Measurements from ENCODE around the gene DISP2.

DISP2 gene

GRCh38 chr15:40398413-40398873 lies 40.4 kb downstream of the DISP2 start:
- DNase-seq = no peak

GRCh38 chr15:40399370-40399769 lies 41.4 kb downstream of the DISP2 start:
- no peak for DNase-seq

DNA sequence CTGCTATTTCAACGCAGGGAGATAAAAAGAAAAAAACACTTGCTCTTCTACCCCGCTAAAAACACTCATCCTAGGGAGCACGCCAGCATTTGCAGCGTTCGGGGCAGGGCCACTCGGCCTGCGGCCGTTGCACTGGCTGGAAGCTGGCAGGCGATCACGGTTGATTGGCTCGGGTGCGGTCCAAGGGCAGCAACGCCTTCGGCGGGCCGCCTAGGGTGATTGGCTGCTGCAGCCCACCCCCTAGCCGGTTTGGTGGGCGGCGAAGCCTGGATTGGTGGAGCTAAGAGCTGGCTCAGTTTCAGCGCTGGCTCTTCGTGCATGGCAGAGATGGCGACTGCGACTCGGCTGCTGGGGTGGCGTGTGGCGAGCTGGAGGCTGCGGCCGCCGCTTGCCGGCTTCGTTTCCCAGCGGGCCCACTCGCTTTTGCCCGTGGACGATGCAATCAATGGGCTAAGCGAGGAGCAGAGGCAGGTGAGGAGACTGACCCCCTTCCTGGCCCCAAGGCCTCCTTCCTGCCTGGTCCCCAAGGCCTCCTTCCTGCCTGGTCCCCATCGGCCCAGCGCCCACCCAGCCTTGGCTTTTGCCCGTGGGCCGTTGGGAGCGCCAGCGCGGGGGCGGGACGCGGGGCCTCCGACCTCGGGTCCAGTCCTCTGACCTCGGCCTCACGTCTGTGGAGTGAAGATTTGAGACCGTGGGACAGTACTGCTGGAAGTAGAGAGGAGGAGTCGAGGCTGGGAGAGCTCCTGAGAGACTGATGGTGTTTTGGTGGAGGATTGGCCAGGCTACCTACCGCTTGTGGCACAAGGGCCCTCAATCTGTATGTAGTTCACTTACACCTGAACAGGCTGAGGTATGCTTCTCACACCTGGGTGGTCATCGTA lies 47.7 kb downstream of the DISP2 start, which contains the start of gene IVD:
IVD (plus strand) TSS at position 295 of the 881 bp plus-strand sequence; CDS start at position 328, 33 bp downstream.
- DNase-seq = peak; percentile 91

DNA sequence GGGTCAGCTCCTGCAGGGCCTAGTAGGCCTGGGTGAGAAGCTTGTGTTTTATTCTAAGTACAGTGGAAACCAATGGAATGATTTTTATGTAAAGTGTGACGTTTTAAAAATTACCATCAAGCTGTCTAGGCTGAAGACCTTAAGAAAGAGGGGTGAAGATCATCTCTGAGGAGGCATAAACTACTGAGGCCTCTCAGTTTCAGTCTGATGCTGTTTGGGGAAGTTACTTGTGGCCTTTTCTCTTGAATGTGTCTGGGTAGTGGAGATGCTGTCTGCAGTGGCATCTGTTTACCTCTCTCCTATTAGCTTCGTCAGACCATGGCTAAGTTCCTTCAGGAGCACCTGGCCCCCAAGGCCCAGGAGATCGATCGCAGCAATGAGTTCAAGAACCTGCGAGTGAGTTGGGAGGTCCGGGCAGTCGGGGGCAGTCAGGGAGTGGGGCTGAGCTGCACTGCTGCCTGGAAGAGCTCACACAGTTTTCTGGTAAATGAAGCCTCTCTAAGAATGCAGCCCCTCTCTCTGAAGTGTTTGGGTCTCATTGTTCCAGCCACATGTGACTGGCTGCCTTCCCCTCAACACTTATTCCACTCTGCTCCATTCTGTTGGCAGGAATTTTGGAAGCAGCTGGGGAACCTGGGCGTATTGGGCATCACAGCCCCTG lies 49.4 kb downstream of the DISP2 start:
- no peak for DNase-seq

DNA sequence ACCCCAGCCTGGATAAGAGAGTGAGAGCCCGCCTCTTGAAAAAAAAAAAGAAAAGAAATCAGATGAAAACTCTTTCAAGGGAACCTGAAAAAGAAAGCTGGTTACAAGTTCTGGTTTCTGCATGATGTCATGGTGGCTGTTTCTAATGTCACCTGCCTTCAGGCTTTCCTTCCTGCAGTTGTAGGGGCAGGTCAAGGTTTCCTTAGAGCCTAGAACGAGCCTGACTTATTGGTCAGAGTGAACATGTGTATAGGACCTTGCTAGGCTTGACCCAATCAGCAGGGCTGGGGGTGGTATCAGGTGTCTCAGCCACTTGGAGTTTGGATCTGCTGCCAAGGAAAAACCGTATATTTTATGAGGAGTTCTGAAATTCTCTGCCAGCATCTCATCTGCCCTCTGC lies 51.3 kb downstream of the DISP2 start:
- no peak for DNase-seq

GRCh38 chr15:40410476-40410875 lies 52.5 kb downstream of the DISP2 start:
- no peak for DNase-seq

DNA sequence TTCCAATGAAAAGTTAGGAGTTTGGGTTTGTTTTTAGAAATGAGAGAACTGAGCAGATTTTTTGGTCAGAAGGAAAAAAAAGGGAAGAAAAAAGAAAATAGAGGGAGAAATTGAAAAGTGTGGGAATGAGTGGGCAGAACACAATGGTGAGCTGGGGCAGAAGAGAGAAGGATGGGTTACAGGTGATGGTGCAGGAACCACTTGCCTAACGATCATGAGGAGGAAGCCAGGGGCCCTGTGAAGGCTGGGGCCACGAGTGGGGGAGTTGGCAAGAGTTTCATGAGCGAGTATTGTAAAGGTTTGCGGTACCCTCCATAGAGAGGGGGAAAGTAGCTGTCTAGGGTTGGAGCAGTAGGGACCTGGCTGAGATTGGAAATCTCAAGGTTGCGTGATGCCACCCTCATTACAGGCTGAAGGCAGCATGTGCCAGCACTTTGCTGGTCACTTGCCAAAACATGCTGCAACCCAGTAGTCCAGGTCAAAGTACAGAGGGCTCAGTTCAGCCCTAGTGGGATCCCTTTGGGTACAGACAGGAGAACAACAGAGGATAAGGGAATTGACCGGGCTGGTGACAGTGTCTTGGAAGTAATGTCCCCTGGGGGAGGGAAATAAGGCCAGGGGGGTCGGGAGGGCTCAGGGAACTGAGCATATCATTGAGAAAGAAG lies 54.2 kb downstream of the DISP2 start:
- DNase-seq = no peak

- DNase-seq = no peak
Measured at GRCh38 chr15:40413036-40413435, 55.0 kb downstream of the DISP2 start.

DNA sequence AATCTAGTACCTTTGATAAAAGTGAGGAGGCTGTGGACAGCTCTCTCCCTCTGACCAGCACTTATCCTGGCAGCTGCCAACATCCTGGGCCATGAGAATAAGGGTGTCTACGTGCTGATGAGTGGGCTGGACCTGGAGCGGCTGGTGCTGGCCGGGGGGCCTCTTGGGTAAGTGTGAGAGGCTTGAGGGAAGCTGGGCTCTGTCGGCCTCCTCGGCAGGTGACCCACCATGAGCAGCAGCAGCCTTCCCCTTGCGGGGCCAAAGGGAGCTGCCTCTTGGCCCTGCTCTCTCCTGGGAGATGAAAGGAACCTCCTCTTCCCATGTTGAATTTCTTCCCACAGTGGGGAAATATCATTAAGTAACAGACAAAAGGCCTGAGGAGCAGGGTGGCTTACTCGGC lies 56.8 kb downstream of the DISP2 start:
- DNase-seq = no peak

GRCh38 chr15:40415226-40415625 lies 57.2 kb downstream of the DISP2 start:
- DNase-seq = no peak

DNA sequence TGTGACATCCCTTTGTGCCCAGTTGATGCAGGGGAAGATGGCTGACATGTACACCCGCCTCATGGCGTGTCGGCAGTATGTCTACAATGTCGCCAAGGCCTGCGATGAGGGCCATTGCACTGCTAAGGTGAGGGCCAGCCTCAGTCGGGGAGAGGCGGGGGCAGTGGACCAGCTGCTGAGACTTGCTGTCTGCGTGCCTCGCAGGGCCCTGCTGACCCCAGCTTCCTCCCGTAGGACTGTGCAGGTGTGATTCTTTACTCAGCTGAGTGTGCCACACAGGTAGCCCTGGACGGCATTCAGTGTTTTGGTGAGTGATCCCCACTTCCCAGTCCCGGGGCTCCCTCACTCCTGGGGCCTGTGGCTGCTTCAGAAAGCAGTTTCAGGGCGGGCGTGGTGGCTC lies 58.0 kb downstream of the DISP2 start:
- DNase-seq = no peak

DNA sequence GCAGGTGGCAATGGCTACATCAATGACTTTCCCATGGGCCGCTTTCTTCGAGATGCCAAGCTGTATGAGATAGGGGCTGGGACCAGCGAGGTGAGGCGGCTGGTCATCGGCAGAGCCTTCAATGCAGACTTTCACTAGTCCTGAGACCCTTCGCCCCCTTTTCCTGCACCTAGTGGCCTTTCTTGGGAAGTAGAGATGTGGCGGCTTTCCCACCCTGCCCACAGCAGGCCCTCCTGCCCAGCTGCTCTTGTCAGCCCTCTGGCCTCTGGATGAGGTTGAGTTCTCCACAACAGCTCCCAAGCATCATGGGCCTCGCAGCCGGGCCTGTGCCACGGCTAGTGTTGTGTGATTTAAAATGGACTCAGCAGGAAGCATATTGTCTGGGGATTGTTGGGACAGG lies 60.1 kb downstream of the DISP2 start:
- no peak for DNase-seq

DNA sequence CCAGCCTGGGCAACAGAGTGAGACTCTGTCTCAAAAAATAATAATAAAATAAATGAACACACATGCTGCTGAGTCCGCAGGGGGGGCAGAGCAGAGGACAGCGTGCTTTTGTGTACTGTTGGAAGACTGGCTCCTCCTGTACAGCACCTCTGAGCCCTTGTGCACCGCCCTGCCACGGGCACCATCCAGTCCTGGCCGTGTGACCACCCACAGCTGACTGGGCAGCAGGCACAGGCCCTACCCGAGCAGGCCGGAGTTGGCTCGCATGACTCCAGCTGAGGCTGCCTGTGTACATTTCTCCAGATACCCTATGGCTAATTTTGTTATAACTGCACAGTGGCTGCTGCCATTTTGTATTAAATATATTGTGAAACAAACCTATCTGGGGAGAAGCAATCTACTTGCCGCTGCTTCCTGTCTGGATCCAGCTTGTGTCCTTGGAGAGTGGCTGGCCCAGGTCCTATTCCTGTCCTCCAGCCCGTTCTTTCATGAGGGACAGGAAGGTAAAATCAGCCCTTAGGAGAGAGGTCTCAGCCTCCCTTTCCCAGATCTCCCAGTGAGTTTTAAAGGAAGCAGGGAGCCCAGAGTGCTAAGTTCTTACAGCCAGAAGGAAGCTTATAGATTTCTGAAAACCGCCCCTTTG lies 62.2 kb downstream of the DISP2 start:
- no peak for DNase-seq

- no peak for DNase-seq
Measured at GRCh38 chr15:40420793-40421192, 62.8 kb downstream of the DISP2 start.

DNA sequence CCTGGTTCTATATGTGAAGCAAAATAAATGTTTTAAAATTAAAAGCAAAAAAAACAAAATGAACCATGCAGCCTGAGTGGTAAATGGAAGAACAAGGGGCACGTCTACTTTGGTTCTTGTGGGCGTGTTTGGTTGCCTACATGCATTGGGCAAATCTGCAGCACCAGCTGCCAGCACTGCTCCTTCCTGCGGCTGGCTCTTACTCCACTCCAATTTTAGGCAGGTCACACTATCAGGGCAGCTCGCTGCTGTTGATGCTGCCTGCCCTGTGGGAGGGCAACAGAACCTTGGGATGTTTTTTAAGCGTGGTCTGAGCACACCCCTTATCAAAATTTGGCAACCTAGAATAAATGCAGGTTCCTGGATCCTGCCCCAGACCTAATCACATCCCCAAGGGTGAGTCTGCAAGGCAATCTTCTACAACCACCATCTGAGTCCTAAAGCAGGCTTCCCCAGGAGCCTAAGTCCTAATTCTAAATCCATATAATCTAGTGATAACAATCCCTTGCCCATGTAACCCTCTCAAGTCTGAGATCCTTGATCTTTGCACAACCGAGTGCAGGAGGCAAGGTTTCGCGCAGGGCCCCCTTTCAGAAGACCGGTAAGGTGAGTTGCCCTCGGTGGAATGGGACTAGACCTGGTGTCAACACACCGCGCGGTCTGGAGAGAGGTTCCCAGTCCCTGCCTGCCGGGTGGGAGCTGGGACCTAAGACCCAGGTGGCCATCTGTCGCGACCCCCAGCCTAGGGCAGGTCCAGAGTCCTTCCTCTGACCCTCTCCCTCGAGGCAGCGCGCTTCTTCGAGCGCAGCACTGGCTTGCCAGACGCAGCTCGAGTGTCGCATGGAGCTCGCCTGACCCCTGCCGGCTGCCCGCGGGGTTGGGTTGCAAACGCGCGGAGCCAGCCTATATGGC lies 63.5 kb downstream of the DISP2 start:
- peak; percentile 43 for DNase-seq

DNA sequence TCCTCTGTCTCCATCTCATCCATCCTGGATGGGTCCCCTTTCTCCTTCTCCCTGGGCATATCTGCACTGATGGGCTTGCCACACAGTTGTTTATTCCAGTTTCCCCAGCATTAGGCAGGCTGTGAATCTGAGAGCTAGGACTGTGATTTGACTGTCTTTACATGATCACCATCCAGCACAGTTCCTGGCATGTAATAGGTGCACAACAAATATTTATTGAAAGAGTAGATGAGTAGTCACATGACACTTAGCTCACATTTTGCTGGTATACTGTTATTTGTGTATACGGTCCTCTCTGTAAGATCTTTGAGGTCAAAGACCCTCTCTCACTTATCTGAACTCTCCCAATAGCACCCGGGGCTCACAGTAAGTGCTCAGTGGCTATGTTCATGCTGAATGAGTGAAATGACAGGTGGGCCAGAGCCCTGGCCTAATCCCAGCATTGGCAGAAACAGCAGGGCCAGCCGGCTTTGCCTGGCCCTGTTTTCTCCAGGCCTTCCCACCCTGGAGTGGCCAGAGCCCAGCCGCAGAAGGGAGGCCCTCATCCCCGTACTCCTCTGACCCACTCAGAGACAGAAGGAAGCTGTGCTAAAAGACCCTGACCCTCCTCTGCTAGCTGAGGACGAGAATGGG lies 66.6 kb downstream of the DISP2 start:
- no peak for DNase-seq

- no peak for DNase-seq
Measured at GRCh38 chr15:40425681-40426080, 67.7 kb downstream of the DISP2 start.

DNA sequence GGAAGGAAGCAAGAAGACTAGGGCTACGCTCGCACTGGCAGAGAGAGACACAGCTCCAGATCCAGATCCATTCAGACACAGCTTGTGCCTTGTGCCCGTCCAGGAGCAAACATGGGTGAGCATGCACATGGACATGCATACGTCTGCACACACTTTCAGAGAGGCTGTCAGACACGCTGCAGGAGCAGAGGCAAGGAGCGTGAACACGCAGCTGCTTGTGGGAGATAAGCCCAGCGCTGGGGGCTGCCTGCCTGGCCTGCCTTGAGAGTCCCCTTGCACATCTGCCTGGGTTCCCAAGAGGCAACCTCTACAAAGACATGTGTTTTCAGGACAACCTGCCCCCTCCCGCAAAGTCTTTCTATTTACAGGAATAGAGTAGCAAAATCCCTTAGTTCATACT lies 69.2 kb downstream of the DISP2 start:
- DNase-seq = no peak

DNA sequence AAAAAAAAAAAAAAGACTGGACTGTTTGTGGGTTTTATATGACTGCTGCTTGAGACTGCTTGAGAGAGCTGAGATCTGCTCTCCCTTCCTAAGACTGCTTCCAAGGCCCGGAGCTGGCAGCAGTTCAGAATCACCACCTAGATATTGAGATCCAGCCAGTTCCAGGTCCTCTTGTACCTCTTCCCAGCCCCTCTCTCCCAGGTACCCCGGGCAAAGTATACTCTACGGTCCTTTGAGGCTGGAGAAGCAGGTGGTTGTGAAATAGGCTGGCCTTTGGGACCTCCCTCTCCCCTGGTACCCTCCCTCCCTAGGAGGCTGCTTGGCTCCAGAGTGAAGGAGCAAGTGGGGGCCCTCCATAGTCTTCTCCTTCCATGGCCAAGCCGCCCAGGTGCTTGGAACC lies 70.2 kb downstream of the DISP2 start:
- DNase-seq = no peak
